ENCODE results near the gene STK17B.
"Not testable (repeated sequence)": the region's sequence is repeated elsewhere in the genome, so short reads cannot be mapped to it uniquely, and the experiment has no call there.

The STK17B gene

GRCh38 chr2:196205881-196206435 is 34.6 kb upstream of the STK17B start:
- Histone ChIP-seq H3K27me3 (ENCODE audit: control insufficient read depth in 2 of 2, insufficient read depth in 2 of 2, low read length in 2 of 2) (no peaks in the 10 kb centered on the region), H3K27ac (ENCODE audit: low read depth in 2 of 2, low read length in 2 of 2) (no peak overlapping the region), H3K4me1 (ENCODE audit: control insufficient read depth in 2 of 2, insufficient read depth in 2 of 2, low read length in 2 of 2) (no peaks in the 10 kb centered on the region), H3K9ac (ENCODE audit: low read depth in 1 of 2, low read length in 2 of 2) (no peak overlapping the region), H3K4me3 (ENCODE audit: low read length in 2 of 2) (no peak overlapping the region), H3K36me3 (ENCODE audit: control insufficient read depth in 2 of 2, insufficient read depth in 2 of 2, low read length in 2 of 2) (no peaks in the 10 kb centered on the region), H3K9me3 (ENCODE audit: control insufficient read depth in 2 of 2, low read length in 2 of 2) (no peaks in the 10 kb centered on the region)

GRCh38 chr2:196205011-196205766 is 33.8 kb upstream of the STK17B start:
- H3K4me1 ChIP-seq (ENCODE audit: control insufficient read depth in 2 of 2, insufficient read depth in 2 of 2, low read length in 2 of 2): no peaks in the 10 kb centered on the region
- H3K36me3 ChIP-seq (ENCODE audit: control insufficient read depth in 2 of 2, insufficient read depth in 2 of 2, low read length in 2 of 2): no peaks in the 10 kb centered on the region
- no peak overlapping the region for H3K4me3 ChIP-seq (ENCODE audit: low read length in 2 of 2)
- H3K9ac ChIP-seq (ENCODE audit: low read depth in 1 of 2, low read length in 2 of 2): no peak overlapping the region
- no peak overlapping the region for H3K27ac ChIP-seq (ENCODE audit: low read depth in 2 of 2, low read length in 2 of 2)
- no peaks in the 10 kb centered on the region for H3K27me3 ChIP-seq (ENCODE audit: control insufficient read depth in 2 of 2, insufficient read depth in 2 of 2, low read length in 2 of 2)
- H3K9me3 ChIP-seq (ENCODE audit: control insufficient read depth in 2 of 2, low read length in 2 of 2): no peaks in the 10 kb centered on the region

GRCh38 chr2:196201229-196202009 is 30.0 kb upstream of the STK17B start:
- H3K27ac ChIP-seq (ENCODE audit: low read depth in 2 of 2, low read length in 2 of 2): peak overlapping the region in 1 of 2 donors; percentile 49
- no peaks in the 10 kb centered on the region for H3K4me1 ChIP-seq (ENCODE audit: control insufficient read depth in 2 of 2, insufficient read depth in 2 of 2, low read length in 2 of 2)
- H3K27me3 ChIP-seq (ENCODE audit: control insufficient read depth in 2 of 2, insufficient read depth in 2 of 2, low read length in 2 of 2): no peaks in the 10 kb centered on the region
- H3K4me3 ChIP-seq (ENCODE audit: low read length in 2 of 2): peak overlapping the region in 1 of 2 donors; percentile 14
- H3K9me3 ChIP-seq (ENCODE audit: control insufficient read depth in 2 of 2, low read length in 2 of 2): no peaks in the 10 kb centered on the region
- no peak overlapping the region for H3K9ac ChIP-seq (ENCODE audit: low read depth in 1 of 2, low read length in 2 of 2)
- H3K36me3 ChIP-seq (ENCODE audit: control insufficient read depth in 2 of 2, insufficient read depth in 2 of 2, low read length in 2 of 2): no peaks in the 10 kb centered on the region

- H3K9me3 ChIP-seq (ENCODE audit: control insufficient read depth in 2 of 2, low read length in 2 of 2): no peaks in the 10 kb centered on the region
- no peaks in the 10 kb centered on the region for H3K27me3 ChIP-seq (ENCODE audit: control insufficient read depth in 2 of 2, insufficient read depth in 2 of 2, low read length in 2 of 2)
- peak overlapping the region in 1 of 2 donors; percentile 14 for H3K4me3 ChIP-seq (ENCODE audit: low read length in 2 of 2)
- no peak overlapping the region for H3K9ac ChIP-seq (ENCODE audit: low read depth in 1 of 2, low read length in 2 of 2)
- H3K36me3 ChIP-seq (ENCODE audit: control insufficient read depth in 2 of 2, insufficient read depth in 2 of 2, low read length in 2 of 2): no peaks in the 10 kb centered on the region
- peak overlapping the region in 1 of 2 donors; percentile 49 for H3K27ac ChIP-seq (ENCODE audit: low read depth in 2 of 2, low read length in 2 of 2)
- H3K4me1 ChIP-seq (ENCODE audit: control insufficient read depth in 2 of 2, insufficient read depth in 2 of 2, low read length in 2 of 2): no peaks in the 10 kb centered on the region
Measured at GRCh38 chr2:196200557-196200956, 29.2 kb upstream of the STK17B start.

GRCh38 chr2:196195758-196196157 is 24.4 kb upstream of the STK17B start:
- H3K36me3 ChIP-seq (ENCODE audit: control insufficient read depth in 2 of 2, insufficient read depth in 2 of 2, low read length in 2 of 2): no peaks in the 10 kb centered on the region
- H3K27ac ChIP-seq (ENCODE audit: low read depth in 2 of 2, low read length in 2 of 2): no peak overlapping the region
- H3K4me1 ChIP-seq (ENCODE audit: control insufficient read depth in 2 of 2, insufficient read depth in 2 of 2, low read length in 2 of 2): no peaks in the 10 kb centered on the region
- H3K9me3 ChIP-seq (ENCODE audit: control insufficient read depth in 2 of 2, low read length in 2 of 2): no peaks in the 10 kb centered on the region
- no peak overlapping the region for H3K9ac ChIP-seq (ENCODE audit: low read depth in 1 of 2, low read length in 2 of 2)
- H3K27me3 ChIP-seq (ENCODE audit: control insufficient read depth in 2 of 2, insufficient read depth in 2 of 2, low read length in 2 of 2): no peaks in the 10 kb centered on the region
- H3K4me3 ChIP-seq (ENCODE audit: low read length in 2 of 2): no peak overlapping the region

GRCh38 chr2:196195302-196195701 is 23.9 kb upstream of the STK17B start:
- H3K36me3 ChIP-seq (ENCODE audit: control insufficient read depth in 2 of 2, insufficient read depth in 2 of 2, low read length in 2 of 2): no peaks in the 10 kb centered on the region
- no peaks in the 10 kb centered on the region for H3K27me3 ChIP-seq (ENCODE audit: control insufficient read depth in 2 of 2, insufficient read depth in 2 of 2, low read length in 2 of 2)
- H3K4me1 ChIP-seq (ENCODE audit: control insufficient read depth in 2 of 2, insufficient read depth in 2 of 2, low read length in 2 of 2): no peaks in the 10 kb centered on the region
- H3K9ac ChIP-seq (ENCODE audit: low read depth in 1 of 2, low read length in 2 of 2): no peak overlapping the region
- no peaks in the 10 kb centered on the region for H3K9me3 ChIP-seq (ENCODE audit: control insufficient read depth in 2 of 2, low read length in 2 of 2)
- H3K27ac ChIP-seq (ENCODE audit: low read depth in 2 of 2, low read length in 2 of 2): no peak overlapping the region
- no peak overlapping the region for H3K4me3 ChIP-seq (ENCODE audit: low read length in 2 of 2)

GRCh38 chr2:196191541-196191940 is 20.2 kb upstream of the STK17B start:
- H3K9me3 ChIP-seq (ENCODE audit: control insufficient read depth in 2 of 2, low read length in 2 of 2): no peaks in the 10 kb centered on the region
- H3K9ac ChIP-seq (ENCODE audit: low read depth in 1 of 2, low read length in 2 of 2): no peak overlapping the region
- H3K4me3 ChIP-seq (ENCODE audit: low read length in 2 of 2): no peak overlapping the region
- H3K27me3 ChIP-seq (ENCODE audit: control insufficient read depth in 2 of 2, insufficient read depth in 2 of 2, low read length in 2 of 2): no peaks in the 10 kb centered on the region
- H3K27ac ChIP-seq (ENCODE audit: low read depth in 2 of 2, low read length in 2 of 2): no peak overlapping the region
- no peaks in the 10 kb centered on the region for H3K36me3 ChIP-seq (ENCODE audit: control insufficient read depth in 2 of 2, insufficient read depth in 2 of 2, low read length in 2 of 2)
- no peaks in the 10 kb centered on the region for H3K4me1 ChIP-seq (ENCODE audit: control insufficient read depth in 2 of 2, insufficient read depth in 2 of 2, low read length in 2 of 2)

- Histone ChIP-seq H3K36me3 (ENCODE audit: control insufficient read depth in 2 of 2, insufficient read depth in 2 of 2, low read length in 2 of 2) (no peaks in the 10 kb centered on the region), H3K9ac (ENCODE audit: low read depth in 1 of 2, low read length in 2 of 2) (no peak overlapping the region), H3K27me3 (ENCODE audit: control insufficient read depth in 2 of 2, insufficient read depth in 2 of 2, low read length in 2 of 2) (no peaks in the 10 kb centered on the region), H3K4me1 (ENCODE audit: control insufficient read depth in 2 of 2, insufficient read depth in 2 of 2, low read length in 2 of 2) (peaks cover 0 to 1% of the 10 kb centered on the region in 2 donors), H3K27ac (ENCODE audit: low read depth in 2 of 2, low read length in 2 of 2) (no peak overlapping the region), H3K9me3 (ENCODE audit: control insufficient read depth in 2 of 2, low read length in 2 of 2) (no peaks in the 10 kb centered on the region), H3K4me3 (ENCODE audit: low read length in 2 of 2) (no peak overlapping the region)
Measured at GRCh38 chr2:196187898-196188458, 16.6 kb upstream of the STK17B start.

- not testable (repeated sequence) for H3K4me3 ChIP-seq (ENCODE audit: low read length in 2 of 2); H3K4me1 ChIP-seq (ENCODE audit: control insufficient read depth in 2 of 2, insufficient read depth in 2 of 2, low read length in 2 of 2); H3K27me3 ChIP-seq (ENCODE audit: control insufficient read depth in 2 of 2, insufficient read depth in 2 of 2, low read length in 2 of 2); H3K9me3 ChIP-seq (ENCODE audit: control insufficient read depth in 2 of 2, low read length in 2 of 2); H3K9ac ChIP-seq (ENCODE audit: low read depth in 1 of 2, low read length in 2 of 2); H3K36me3 ChIP-seq (ENCODE audit: control insufficient read depth in 2 of 2, insufficient read depth in 2 of 2, low read length in 2 of 2); H3K27ac ChIP-seq (ENCODE audit: low read depth in 2 of 2, low read length in 2 of 2)
Measured at GRCh38 chr2:196187175-196187700, 15.9 kb upstream of the STK17B start.
